NCI-H510A (cell line): ENCODE measurements around the gene SH3TC1.

Experiments used
- DNase-seq: peaks from one replicate; lab custom pipeline; 2025; lab: John Stamatoyannopoulos, UW

Gene SH3TC1

DNA sequence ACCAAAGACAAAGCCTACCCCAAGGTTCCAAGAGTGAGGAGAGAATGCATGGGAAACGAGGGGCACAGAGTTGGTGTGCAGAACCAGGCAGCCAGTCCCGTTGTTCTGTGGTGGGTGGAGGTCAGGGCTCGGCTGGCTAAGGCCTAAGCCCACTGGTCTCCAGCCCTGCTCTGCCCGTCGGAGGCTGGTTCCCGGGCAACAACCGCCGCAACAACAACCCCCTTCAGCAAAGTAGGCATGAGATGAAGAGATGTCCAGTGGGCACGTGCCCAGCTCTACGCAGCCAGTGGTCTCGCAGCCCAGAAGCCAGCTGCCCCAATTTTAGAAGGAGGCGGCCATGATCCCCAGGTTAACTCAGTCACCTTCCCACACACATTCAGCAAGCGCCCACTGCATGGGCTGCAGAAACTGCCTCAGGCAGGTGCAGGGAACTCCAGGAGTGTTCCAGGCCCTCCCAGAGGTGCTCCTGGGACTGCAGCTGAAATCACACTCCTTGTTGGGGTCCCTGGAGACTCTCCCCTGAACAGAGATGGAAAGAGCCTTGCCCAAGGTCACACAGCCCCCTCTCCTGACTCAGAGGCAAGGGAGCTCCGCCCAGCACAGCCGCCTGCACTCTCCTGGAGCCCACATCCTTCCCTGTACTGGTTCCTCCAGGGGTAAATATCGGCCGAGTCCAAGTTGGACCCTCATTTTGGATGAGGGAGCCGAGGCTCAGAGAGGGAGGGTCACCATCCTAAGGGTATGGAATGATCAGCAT lies 45.1 kb downstream of the SH3TC1 start:
- no peak for DNase-seq

DNA sequence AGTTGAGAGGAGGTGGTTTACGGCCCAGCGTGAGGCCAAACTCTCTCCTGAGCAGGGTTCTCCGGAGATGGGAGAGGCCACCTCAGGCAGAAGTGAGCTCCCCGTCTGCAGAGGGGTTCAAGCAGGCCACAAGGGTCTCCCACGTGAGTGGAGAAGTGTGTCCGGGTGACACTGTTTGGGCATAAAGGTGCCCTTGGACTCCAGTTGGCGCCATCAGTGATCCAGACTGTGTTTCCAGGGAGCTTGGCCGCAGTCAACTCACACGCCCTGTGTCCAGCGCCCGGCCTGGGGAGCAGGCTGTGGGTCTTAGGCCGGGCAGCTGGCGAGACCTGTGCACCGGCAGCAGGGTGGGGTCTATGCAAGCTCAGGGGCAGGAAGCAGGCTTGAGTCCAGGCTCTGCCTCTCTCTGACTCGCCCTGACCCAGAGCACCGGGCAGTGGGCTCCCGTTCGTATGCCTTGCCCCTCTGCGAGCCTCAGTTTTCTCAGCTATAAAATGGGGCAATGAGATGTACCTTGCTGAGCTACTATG lies 45.9 kb downstream of the SH3TC1 start:
- no peak for DNase-seq

DNA sequence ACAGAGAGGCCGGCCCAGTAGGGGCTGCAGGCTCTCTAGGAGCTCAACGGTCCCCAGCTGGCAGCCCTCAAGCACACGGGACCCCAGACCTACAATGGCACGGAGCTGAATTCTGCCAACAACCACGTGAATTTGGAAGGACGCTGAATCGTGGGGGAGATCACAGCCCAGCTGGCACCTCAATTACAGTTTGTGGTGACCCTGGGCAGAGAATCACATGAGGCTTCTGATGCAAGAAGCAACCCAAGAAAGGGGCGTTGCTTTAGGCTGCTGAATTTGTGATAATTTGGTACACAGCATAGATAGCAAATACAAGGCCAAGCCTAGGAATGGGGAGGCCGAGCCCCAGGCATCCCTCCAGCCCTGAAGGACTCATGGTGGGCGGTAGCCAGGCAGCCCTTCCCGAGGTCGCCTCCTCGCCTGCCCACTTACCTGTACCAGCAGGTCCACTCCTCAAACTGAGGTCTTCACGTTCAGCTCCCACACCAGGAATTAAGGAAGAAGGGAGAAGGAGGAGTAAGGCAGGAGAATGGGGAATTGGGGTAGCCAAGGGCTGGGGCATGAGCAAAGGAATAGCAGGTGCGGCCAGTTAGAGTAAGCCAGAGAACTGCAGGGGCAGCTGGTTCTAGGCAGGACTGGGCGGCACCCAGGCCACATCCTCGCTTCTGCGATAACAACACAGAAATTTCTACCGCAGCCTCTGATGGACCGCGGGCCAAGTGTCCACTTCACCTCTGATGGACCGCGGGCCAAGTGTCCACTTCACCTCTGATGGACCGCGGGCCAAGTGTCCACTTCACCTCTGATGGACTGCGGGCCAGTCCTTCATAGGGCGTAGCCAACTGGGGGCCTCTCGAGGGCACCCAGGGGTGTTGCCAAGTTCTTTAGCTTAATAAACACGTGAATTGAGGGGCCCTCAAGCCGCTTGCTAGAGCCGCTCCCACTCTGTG lies 47.1 kb downstream of the SH3TC1 start:
- DNase-seq: no peak

DNA sequence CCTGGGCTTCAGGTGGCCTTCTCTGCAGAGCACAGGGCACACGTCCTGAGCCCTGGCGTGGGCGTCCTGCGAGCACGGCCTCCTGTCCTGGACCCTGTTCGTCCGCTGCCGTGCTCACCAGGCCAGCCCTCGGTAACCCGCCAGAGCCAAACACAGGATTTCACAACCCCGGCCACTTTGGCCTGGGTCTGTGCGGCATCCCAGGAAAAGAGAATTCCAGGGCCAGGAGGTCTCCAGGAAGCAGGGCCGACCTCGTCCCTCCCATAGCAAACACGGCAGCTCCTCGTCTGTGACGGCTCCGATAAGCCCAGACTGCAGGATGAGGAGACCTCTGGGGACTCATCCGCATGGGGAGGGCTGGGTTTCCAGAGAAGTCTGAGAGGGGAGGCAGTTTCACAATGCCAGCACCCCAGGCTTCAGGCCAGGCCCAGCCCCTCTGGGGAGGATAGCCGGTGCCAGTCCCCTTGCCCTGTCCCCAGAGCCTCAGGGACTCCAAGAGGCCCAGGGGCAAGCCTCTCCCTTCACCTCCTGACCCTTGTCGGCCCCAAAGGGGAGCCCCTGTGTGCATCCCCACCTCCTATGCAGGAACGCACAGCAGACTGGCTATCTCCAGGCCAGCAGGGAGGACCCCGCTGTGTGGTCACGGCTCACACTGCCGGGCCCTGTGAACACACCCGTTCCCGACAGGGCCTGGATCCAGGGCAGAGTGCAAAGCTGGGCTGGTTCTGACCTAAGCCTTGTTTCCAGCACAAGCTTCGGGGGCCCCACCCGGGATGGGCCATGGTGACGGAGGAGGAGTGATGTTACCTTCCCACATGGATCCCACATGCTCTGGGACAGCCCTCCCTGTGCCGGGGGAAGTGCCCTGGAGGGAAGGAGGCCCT lies 48.2 kb downstream of the SH3TC1 start:
- no peak for DNase-seq

DNA sequence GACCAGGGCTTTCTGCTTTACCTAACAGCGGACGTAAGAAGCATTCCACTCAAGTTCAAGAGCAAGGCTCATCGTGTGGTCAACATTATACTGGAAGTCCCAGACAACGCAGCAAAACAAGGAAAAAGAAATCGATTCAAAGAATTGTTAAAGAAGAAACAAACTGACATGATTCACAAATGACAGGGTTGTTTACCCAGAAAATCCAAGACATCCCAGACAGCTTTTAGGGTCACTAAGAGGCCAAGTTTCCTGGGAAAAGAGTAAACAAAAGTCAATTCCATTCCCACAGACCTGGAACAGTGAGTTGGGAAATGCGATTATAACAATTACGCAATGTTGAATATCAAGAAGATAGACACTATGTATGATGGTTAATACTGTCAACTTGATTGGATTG lies 49.0 kb downstream of the SH3TC1 start:
- no peak for DNase-seq

DNA sequence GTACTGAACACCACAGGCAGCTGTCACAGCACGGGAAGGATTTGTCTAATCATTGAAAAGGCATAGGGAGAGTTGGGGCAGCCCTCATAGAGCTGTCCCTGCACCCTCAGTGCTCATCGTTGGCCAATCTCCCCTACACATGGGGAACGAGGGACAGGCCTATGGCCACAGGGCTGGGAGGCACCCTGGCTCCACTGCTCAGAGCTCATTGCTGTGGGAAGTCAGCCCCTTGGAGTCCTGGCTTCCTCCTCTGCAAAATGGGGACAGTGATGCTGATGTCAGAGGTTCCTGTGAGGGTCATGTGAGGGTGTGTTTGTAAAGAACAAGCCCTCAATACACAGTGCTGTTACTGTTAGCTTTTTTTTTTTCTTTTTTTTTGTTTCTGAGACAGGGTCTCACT lies 51.1 kb downstream of the SH3TC1 start:
- no peak for DNase-seq

DNA sequence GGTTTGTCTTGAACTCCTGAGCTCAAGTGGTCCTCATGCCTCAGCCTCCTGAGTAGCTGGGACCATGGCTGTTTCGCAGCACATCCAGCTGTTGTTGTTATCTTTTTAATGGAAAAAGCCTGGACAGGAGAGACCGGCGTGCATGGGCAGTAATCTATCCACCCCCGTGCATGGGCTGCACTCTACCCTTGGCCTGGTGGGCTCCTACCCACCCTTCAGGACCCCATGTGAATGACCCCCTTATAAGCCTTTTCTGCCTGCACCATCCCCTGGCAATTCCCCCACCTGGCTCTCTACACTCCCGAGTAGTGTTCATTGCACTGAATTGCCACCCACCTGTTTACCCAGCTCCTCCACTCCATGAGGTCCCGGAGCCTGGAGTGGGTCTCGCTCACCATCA lies 51.5 kb downstream of the SH3TC1 start:
- DNase-seq: no peak

DNA sequence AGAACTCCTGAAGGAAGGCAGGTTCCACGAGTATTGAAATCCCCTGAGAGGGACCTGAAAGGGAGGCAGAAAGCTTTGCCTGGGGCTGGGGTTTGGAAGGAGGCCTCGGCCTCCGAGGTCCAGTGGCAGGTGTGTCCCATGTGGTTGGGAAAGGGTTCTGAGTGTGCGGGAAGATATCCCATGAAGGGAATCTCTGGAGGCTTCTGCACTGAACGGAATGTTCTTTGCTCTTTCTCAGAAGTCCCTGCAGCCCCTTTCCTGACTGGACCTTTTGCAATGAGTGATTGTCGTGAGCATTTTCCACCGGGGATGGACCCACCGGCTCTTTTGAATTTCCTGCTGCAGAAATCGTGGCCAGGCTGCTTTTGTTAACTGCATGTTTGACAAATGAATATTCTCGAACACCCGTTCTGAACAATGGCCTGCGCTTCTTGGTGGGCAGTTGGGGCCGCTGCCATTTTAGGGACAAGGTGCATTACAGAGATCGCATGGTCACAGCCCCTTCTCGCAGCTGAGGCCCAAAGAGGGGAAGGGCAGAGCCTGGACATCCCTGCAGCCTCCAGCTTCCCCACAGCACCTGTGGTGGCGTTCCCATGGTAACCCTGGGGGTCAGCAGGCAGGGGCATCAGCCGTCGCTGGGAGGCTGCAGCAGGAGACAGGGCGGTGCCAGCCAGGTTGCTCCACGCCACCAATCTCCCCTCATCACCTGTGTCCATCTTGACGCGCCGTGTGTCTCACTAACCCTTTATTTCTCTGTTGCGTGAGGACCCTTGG lies 52.2 kb downstream of the SH3TC1 start:
- no peak for DNase-seq

DNA sequence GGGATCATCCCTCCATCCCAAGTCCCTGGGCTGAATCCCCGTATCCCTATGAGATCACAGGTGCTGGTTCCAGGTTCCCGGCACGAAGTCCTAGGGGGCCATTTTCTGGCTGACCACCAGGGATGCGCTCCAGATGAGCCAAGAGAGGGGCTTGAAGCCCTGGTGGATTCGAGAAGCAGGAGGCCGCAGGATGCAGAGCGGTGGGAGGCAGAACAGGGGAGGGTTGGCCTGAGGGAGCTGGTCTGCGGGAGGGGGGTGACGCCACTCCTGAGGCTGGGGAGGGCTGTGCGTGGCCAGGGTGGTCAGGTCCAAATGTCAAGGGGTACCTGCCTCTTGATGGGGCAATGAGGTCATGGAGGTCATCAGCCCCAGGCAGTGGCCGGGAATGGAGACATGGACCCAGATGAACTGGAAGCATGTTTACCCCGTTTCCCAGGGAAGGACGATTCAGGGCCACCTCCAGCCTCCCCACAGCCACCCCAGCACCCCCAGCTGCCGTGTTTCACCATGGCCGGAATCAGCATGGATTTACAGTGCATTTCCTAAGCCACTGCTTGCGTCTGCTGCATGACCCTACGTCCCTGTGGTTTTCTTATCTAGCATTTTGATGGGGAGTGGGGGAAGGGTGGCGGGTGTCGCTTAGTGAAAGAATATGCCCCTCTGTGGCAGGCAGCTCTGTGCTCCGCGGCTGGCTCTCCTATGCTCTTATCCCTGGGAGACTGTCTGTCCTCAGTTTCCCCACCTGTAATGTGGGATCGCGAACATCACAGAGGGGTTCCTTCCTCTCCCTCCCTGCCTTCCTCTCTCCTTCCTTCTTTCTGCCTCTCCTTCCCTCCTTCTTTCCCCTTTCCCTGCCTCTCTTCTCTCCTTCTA lies 53.4 kb downstream of the SH3TC1 start:
- DNase-seq: no peak

DNA sequence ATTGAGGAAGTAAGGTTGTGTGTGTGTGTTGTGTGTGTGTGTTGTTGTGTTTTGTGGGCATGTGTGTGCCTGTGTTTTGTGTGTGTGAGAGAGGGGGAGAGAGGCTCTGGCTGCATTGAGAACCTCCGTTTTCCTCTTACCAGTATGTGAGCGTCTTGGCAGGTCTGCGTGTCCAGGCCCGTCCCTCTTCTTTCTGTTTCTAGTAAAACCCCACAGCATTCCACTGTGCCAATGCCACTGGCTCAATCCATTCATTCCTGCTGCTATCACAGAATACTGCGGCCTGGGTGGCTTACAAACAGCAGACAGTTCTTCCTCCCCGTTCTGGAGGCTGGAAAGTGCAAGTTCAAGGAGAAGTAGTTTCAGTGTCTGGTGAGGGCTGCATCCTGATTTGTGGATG lies 55.0 kb downstream of the SH3TC1 start:
- no peak for DNase-seq

DNA sequence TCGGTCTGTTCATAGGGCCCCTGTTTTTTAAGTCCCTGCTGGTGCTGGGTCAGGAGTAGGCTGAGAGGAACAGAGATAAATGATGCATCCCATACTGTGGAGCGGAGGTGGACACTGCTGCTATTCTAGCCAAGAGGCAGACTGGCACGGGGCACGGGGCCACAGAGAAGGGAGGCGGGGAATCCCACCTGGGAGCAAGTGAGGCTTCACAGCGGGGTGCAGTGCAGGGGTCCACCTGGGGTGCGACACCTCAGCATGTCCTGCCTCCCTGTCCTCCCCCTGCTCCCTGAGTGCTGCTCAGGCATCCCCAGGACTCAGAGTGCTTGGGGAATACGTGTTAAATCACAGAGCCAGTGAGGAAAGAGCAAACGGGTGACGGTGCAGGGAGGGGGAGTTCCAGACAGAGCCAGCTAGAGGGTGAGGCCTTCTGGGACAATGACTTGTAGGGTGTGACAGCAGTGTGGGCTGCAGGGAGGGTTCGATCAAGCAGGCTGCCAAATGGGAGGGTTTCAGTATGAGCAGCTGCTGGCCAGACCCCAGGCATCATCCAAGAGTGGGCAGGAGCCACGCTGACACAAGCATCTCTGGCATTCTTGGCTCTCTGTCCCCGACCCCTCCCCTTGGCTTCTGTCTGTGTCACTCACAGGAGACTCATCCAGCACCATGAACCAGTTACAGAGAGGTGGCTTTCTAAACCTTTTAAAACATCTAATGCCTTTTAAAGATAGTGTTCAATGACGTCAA lies 56.8 kb downstream of the SH3TC1 start:
- no peak for DNase-seq

DNA sequence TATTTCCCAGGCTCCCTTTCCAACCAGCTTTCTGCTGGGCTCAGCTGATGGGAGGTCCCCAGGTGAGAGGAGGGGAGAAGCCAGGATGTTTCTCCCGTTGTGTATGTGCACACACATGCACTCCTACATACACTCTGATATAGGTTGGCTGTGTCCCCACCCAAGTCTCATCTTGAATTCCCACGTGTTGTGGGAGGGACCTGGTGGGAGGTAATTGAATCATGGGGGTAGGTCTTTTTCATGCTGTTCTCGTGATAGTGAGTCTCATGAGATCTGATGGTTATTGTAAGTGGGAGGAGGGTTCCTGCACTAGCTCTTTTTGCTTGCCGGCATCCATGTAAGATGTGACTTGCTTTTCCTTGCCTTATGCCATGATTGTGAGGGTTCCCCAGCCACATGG lies 58.8 kb downstream of the SH3TC1 start:
- DNase-seq: no peak

DNA sequence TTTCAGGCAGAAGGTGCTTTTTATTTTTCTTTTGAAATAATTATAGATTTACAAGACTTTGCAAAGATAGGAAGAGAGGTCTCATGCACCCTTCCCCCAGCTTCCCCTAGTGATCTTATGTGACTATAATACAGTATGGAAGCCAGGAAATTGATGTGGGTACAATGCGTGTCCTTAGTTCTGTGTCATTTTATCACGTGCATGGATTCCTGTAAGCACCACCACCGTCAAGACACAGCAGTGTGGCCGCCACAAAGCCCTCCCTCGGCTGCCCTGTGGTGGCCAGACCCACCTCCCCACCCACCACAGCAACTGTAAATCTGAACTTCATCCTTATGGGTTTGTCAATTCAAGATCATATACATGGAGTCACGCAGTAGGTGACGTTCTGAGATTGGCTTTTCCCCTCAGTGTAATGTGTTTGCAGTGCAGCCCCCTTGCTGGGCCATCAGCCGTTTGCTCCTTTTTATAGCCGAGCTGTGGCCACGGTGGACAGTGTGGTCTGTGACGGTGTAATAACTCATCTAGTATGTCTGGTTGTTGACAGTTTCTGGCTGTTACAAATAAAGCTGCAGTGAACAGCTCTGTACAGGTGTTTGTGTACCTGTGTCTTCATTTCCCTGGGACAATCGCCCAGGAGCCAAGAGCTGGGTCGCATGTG lies 59.6 kb downstream of the SH3TC1 start:
- DNase-seq: no peak

DNA sequence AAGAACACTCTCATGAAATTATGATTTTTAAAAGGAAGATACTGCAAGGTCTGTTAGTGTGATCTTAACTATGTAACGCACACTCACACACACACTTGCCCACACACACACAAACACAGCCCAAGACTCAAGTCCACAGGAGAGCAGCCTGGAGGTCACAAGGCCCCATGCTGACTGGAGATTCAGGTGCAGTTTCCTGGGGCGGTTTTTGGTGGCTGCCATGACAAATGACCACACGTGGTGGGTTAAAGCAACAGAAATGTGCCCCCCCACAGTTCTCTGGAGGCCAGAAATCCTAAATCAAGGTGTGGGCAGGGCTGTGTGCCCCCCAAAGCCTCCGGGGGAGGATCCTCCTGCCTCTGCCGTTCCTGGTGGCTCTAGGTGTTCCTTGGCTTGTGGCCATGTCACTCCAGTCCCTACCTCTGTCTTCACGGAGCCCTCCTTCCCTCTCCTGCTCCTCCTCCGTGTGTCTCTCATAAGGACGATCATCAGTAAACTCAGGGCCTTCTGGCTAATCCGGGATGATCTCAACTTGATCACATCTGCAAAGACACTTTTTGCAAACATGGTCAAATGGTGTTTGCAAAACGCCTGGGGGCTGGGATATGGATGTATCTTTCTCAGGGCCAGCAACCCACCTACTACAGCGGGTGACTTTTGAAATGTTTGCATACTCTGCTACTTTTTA lies 60.8 kb downstream of the SH3TC1 start:
- DNase-seq: no peak

DNA sequence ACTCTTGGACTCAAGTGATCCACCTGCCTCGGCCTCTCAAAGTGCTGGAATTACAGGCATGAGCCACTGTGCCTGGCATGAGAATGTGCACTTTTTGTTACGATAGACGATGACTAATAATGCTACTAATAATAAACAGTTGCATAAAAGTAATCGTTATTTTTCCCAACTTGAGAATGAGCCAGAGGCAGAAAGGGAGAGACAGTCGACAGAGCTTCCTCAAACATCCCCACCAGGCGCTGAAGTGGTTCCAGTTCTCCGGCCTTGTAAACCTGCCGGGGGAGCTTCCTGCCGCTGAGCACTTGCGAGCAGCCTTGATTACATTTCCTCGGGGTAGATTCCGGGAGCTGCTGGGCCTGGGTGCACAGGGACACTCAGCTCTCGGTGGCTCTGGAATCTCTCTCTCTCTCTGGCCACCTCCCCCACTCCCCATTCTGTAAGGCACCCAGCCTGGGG lies 61.6 kb downstream of the SH3TC1 start:
- DNase-seq: peak; percentile 46

DNA sequence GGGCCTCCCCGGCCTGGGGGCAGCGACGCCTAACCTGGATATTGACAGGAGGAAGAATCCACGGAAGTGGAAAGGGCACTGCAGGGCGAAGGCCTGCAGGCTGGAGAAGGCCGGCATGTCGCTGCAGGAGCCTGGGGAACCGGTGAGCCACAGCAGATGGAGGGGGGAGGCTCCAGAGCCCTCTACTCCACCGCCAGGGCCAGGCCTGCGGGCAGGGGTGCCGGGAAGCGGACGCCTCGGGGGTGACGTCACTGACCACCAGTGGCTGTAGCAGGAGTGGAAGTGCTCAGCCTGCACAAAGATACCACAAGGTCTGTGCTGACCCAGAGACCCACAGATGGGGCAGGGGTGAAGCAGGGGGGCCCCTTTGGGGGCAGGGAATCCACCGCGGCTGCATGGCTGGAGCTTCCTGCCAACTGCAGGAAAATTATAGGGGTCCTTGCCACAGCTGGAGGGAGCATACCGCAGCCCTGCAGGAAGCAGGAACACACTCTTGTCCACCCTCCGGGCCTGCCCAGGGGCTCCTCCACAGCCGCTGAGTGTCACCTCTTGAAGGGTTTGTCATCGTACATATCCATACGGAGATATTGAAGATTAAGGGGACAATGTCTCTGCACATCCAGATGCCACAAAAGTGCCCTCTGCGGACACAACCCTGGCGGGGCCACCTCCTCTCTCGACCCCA lies 62.9 kb downstream of the SH3TC1 start:
- no peak for DNase-seq

DNA sequence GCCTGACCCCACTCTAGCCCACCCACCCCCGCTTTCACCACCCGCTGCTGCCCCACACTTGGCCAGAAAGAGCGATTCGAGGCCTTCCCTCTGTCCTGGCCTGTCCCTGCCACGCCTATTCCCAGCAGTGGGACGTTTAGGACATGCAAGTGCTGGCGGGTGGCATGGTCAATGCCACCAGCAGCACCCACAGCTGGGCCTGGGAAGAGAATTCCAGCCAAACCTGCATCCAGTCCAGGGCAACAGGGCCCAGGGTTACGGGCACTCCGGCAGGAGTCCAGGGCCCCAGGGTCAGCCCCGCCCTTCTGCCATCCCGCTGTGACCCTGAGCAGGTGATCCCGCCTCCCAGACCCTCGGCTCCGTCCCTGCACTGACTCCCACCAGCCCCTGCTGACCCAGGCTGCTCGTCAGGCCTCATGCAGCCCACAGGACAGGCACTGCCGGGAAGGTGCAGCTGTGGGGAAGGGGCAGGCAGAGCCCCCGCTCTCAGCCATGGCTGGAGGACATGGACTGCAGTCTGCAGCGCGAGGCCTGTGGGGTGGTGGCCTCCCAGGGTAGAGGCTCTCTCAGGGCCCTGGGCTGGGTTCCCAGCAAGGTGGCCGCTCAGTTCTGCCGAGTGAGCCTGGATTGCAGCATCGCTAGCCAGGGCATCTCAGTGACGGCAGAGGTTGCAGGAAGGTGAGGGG lies 63.7 kb downstream of the SH3TC1 start:
- DNase-seq: no peak
